GM19351 (cell line): ENCODE data around the gene BDNF.

Source experiments
- ATAC-seq: cut with Tn5 transposase; IDR thresholded peaks from one replicate; pipeline ENCODE4 v1.9.1; 2021; ENCODE audit warnings: mild to moderate bottlenecking, moderate library complexity; ENCODE audit not compliant: unreplicated experiment

The BDNF gene

GRCh38 chr11:27605422-27605821 lies 94.8 kb downstream of the BDNF start:
- ATAC-seq, result no peak
